Amniotic stem cell (primary cell): Measurements from ENCODE around the gene ST7.

Source experiments
- DNase-seq: peaks from one replicate; lab custom pipeline; 2025; lab: John Stamatoyannopoulos, UW

Gene ST7

GRCh38 chr7:117273814-117274225 is 320.5 kb downstream of the ST7 start:
- no peak for DNase-seq

- no peak for DNase-seq
Observed at GRCh38 chr7:117274951-117275350, 321.6 kb downstream of the ST7 start.

GRCh38 chr7:117277576-117277975 is 324.3 kb downstream of the ST7 start:
- DNase-seq, result no peak

GRCh38 chr7:117278040-117278439 is 324.7 kb downstream of the ST7 start:
- no peak for DNase-seq

- no peak for DNase-seq
Observed at GRCh38 chr7:117279203-117279602, 325.9 kb downstream of the ST7 start.
